ENCODE measurements around the gene S1PR4. TPM values are rescaled to one million over a fixed set of nuclear protein-coding genes. Genes with fewer than 3 reads are reported as not detected.

S1PR4 gene
- total RNA-seq, 1 experiment from 2014 or later = 0.26 TPM

- Histone ChIP-seq H3K9me3 (ENCODE audit: control insufficient read depth, insufficient read depth, low read depth, low read length) (no peaks in the 10 kb centered on the region), H3K36me3 (ENCODE audit: control insufficient read depth, insufficient read depth, low read length) (no peaks in the 10 kb centered on the region), H3K27me3 (ENCODE audit: control insufficient read depth, insufficient read depth, low read length) (no peaks in the 10 kb centered on the region; the same call in 1 of the 2 replicates), H3K4me3 (ENCODE audit: low read depth in 2 of 2, low read length in 2 of 2) (no peak overlapping the region), H3K4me1 (ENCODE audit: control insufficient read depth, insufficient read depth, low read length) (no peaks in the 10 kb centered on the region), H3K27ac (ENCODE audit: low read length) (no peak overlapping the region)
- intact Hi-C loops (cut with micrococcal nuclease; ENCODE audit: unreplicated experiment) = no loop called here
- in situ Hi-C loops (cut with HindIII; ENCODE audit: low pct_unique_long_range_greater_than_20kb, low sequenced_read_pairs) = no loop called here
- POLR2A ChIA-PET = no interaction called here
- CTCF ChIA-PET = no interaction called here
- no TSS peak for BruUV-seq (replicated peaks)
- no peak for ATAC-seq
- TF ChIP-seq SIN3A (IDR thresholded peaks at IDR 0.05; ENCODE audit: borderline replicate concordance, insufficient read depth, low read depth, low read length) = no peak
- TF ChIP-seq POLR2AphosphoS5 (IDR thresholded peaks at IDR 0.05; ENCODE audit: low read depth, low read length) = no peak
- TF ChIP-seq, protein P1, sequence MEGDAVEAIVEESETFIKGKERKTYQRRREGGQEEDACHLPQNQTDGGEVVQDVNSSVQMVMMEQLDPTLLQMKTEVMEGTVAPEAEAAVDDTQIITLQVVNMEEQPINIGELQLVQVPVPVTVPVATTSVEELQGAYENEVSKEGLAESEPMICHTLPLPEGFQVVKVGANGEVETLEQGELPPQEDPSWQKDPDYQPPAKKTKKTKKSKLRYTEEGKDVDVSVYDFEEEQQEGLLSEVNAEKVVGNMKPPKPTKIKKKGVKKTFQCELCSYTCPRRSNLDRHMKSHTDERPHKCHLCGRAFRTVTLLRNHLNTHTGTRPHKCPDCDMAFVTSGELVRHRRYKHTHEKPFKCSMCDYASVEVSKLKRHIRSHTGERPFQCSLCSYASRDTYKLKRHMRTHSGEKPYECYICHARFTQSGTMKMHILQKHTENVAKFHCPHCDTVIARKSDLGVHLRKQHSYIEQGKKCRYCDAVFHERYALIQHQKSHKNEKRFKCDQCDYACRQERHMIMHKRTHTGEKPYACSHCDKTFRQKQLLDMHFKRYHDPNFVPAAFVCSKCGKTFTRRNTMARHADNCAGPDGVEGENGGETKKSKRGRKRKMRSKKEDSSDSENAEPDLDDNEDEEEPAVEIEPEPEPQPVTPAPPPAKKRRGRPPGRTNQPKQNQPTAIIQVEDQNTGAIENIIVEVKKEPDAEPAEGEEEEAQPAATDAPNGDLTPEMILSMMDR (IDR thresholded peaks at IDR 0.05) = no peak
- TF ChIP-seq TCF7L2 (IDR thresholded peaks at IDR 0.05; ENCODE audit: low read depth, low read length) = no peak
- TF ChIP-seq, protein P2, sequence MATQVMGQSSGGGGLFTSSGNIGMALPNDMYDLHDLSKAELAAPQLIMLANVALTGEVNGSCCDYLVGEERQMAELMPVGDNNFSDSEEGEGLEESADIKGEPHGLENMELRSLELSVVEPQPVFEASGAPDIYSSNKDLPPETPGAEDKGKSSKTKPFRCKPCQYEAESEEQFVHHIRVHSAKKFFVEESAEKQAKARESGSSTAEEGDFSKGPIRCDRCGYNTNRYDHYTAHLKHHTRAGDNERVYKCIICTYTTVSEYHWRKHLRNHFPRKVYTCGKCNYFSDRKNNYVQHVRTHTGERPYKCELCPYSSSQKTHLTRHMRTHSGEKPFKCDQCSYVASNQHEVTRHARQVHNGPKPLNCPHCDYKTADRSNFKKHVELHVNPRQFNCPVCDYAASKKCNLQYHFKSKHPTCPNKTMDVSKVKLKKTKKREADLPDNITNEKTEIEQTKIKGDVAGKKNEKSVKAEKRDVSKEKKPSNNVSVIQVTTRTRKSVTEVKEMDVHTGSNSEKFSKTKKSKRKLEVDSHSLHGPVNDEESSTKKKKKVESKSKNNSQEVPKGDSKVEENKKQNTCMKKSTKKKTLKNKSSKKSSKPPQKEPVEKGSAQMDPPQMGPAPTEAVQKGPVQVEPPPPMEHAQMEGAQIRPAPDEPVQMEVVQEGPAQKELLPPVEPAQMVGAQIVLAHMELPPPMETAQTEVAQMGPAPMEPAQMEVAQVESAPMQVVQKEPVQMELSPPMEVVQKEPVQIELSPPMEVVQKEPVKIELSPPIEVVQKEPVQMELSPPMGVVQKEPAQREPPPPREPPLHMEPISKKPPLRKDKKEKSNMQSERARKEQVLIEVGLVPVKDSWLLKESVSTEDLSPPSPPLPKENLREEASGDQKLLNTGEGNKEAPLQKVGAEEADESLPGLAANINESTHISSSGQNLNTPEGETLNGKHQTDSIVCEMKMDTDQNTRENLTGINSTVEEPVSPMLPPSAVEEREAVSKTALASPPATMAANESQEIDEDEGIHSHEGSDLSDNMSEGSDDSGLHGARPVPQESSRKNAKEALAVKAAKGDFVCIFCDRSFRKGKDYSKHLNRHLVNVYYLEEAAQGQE (IDR thresholded peaks at IDR 0.05; ENCODE audit: insufficient read depth in 1 of 2, low read depth in 2 of 2, low read length in 1 of 2) = no peak
- no peak for DNase-seq (ENCODE audit: low read depth, low spot score)
Observed at GRCh38 chr19:3225677-3226093, 47.1 kb downstream of the S1PR4 start.

- DNase-seq (ENCODE audit: low read depth, low spot score) (no peak), ATAC-seq (no peak)
- Histone ChIP-seq H3K27ac (ENCODE audit: low read length) (no peak overlapping the region), H3K4me3 (ENCODE audit: low read depth in 2 of 2, low read length in 2 of 2) (no peak overlapping the region), H3K36me3 (ENCODE audit: control insufficient read depth, insufficient read depth, low read length) (no peaks in the 10 kb centered on the region), H3K9me3 (ENCODE audit: control insufficient read depth, insufficient read depth, low read depth, low read length) (no peaks in the 10 kb centered on the region), H3K27me3 (ENCODE audit: control insufficient read depth, insufficient read depth, low read length) (no peaks in the 10 kb centered on the region; the same call in 1 of the 2 replicates), H3K4me1 (ENCODE audit: control insufficient read depth, insufficient read depth, low read length) (no peaks in the 10 kb centered on the region)
- TF ChIP-seq SIN3A (IDR thresholded peaks at IDR 0.05; ENCODE audit: borderline replicate concordance, insufficient read depth, low read depth, low read length) = no peak
- ChIA-PET POLR2A (no interaction called here), CTCF (no interaction called here)
- in situ Hi-C loops (cut with HindIII; ENCODE audit: low pct_unique_long_range_greater_than_20kb, low sequenced_read_pairs) = no loop called here
- BruUV-seq (replicated peaks) = no TSS peak
- intact Hi-C loops (cut with micrococcal nuclease; ENCODE audit: unreplicated experiment) = no loop called here
Observed at GRCh38 chr19:3227054-3227626, 48.6 kb downstream of the S1PR4 start.

GRCh38 chr19:3229346-3229743, 50.8 kb downstream of the S1PR4 start:
- ChIA-PET CTCF (interaction anchor here (0.9 kb wide), 1 partner anchor 8 kb away, joined by 5 read pairs; no protein-coding TSS in a partner anchor), POLR2A (no interaction called here)
- DNase-seq (ENCODE audit: low read depth, low spot score) = no peak
- no TSS peak for BruUV-seq (replicated peaks)
- intact Hi-C loops (cut with micrococcal nuclease; ENCODE audit: unreplicated experiment) (no loop called here), in situ Hi-C loops (cut with HindIII; ENCODE audit: low pct_unique_long_range_greater_than_20kb, low sequenced_read_pairs) (no loop called here)
- H3K27ac ChIP-seq (ENCODE audit: low read length) = no peak overlapping the region
- no peak for ATAC-seq
- no peaks in the 10 kb centered on the region for H3K9me3 ChIP-seq (ENCODE audit: control insufficient read depth, insufficient read depth, low read depth, low read length)
- no peak overlapping the region for H3K4me3 ChIP-seq (ENCODE audit: low read depth in 2 of 2, low read length in 2 of 2)
- H3K36me3 ChIP-seq (ENCODE audit: control insufficient read depth, insufficient read depth, low read length) = no peaks in the 10 kb centered on the region
- no peaks in the 10 kb centered on the region for H3K4me1 ChIP-seq (ENCODE audit: control insufficient read depth, insufficient read depth, low read length)
- TF ChIP-seq SIN3A (IDR thresholded peaks at IDR 0.05; ENCODE audit: borderline replicate concordance, insufficient read depth, low read depth, low read length) (no peak), POLR2AphosphoS5 (IDR thresholded peaks at IDR 0.05; ENCODE audit: low read depth, low read length) (no peak), TCF7L2 (IDR thresholded peaks at IDR 0.05; ENCODE audit: low read depth, low read length) (no peak)
- TF ChIP-seq, protein P2 (IDR thresholded peaks at IDR 0.05; ENCODE audit: insufficient read depth in 1 of 2, low read depth in 2 of 2, low read length in 1 of 2) = no peak
- TF ChIP-seq, protein P1 (IDR thresholded peaks at IDR 0.05) = no peak
- H3K27me3 ChIP-seq (ENCODE audit: control insufficient read depth, insufficient read depth, low read length) = no peaks in the 10 kb centered on the region; the same call in 1 of the 2 replicates
